ENCODE data around the gene MRPL44. TPM values are rescaled to one million over a fixed set of nuclear protein-coding genes. Genes with fewer than 3 reads are reported as not detected.
"Not testable (repeated sequence)": the region's sequence is repeated elsewhere in the genome, so short reads cannot be mapped to it uniquely, and the experiment has no call there.

The MRPL44 gene
- total RNA-seq, 2 donors from 2014 or later: 11.5 to 21.0 TPM

- H3K27me3 ChIP-seq: no peaks in the 10 kb centered on the region
- TF ChIP-seq CTCF (IDR thresholded peaks at IDR 0.05) (no peak), POLR2A (IDR thresholded peaks at IDR 0.05) (no peak)
- peaks cover 64% of the 10 kb centered on the region for H3K4me1 ChIP-seq
- ATAC-seq: peak; percentile 68
- no peaks in the 10 kb centered on the region for H3K36me3 ChIP-seq (replicated peaks in 1 of 2; ENCODE audit: insufficient read depth in 1 of 2, low read depth in 2 of 2)
- peak overlapping the region in 2 of 4 donors; percentile 31 to 43 for H3K27ac ChIP-seq
- intact Hi-C loops (cut with DNase I): no loop called here
- peak; percentile 26 to 74 (median 44) for DNase-seq
- H3K9me3 ChIP-seq: no peaks in the 10 kb centered on the region
- H3K4me3 ChIP-seq: no peak overlapping the region
These were observed 21.7 kb upstream of the MRPL44 start for GRCh38 chr2:223935459-223936125.

GRCh38 chr2:223936862-223937326 lies 20.4 kb upstream of the MRPL44 start:
- H3K4me1 ChIP-seq: peaks cover 68% of the 10 kb centered on the region
- WGBS, 2 donors: 77 to 83% methylated on average over 5 of the region's 5 CpGs
- intact Hi-C loops (cut with DNase I): no loop called here
- ATAC-seq: no peak
- no peak for DNase-seq
- TF ChIP-seq CTCF (IDR thresholded peaks at IDR 0.05) (no peak), POLR2A (IDR thresholded peaks at IDR 0.05) (no peak)
- H3K36me3 ChIP-seq (replicated peaks in 1 of 2; ENCODE audit: insufficient read depth in 1 of 2, low read depth in 2 of 2): no peaks in the 10 kb centered on the region
- no peak overlapping the region for H3K4me3 ChIP-seq
- no peaks in the 10 kb centered on the region for H3K27me3 ChIP-seq
- H3K27ac ChIP-seq: peak overlapping the region in 2 of 4 donors; percentile 31 to 43
- no peaks in the 10 kb centered on the region for H3K9me3 ChIP-seq

GRCh38 chr2:223937535-223937934 lies 19.7 kb upstream of the MRPL44 start:
- Histone ChIP-seq H3K27me3 (no peaks in the 10 kb centered on the region), H3K36me3 (replicated peaks in 1 of 2; ENCODE audit: insufficient read depth in 1 of 2, low read depth in 2 of 2) (no peaks in the 10 kb centered on the region), H3K4me3 (no peak overlapping the region), H3K9me3 (no peaks in the 10 kb centered on the region), H3K4me1 (peaks cover 70% of the 10 kb centered on the region), H3K27ac (no peak overlapping the region)
- no peak for ATAC-seq
- no peak for DNase-seq
- TF ChIP-seq POLR2A (IDR thresholded peaks at IDR 0.05) (no peak), CTCF (IDR thresholded peaks at IDR 0.05) (no peak)
- WGBS, 2 donors: 0 to 3% methylated on average over 1 of the region's 1 CpG
- intact Hi-C loops (cut with DNase I): no loop called here

GRCh38 chr2:223939438-223939837 lies 17.8 kb upstream of the MRPL44 start:
- intact Hi-C loops (cut with DNase I); H3K36me3 ChIP-seq (replicated peaks in 1 of 2; ENCODE audit: insufficient read depth in 1 of 2, low read depth in 2 of 2); H3K27ac ChIP-seq; H3K27me3 ChIP-seq; H3K4me3 ChIP-seq; DNase-seq; H3K9me3 ChIP-seq; ATAC-seq: not testable (repeated sequence)
- peaks cover 72% of the 10 kb centered on the region for H3K4me1 ChIP-seq
- WGBS, 2 donors: 29 to 45% methylated on average over 2 of the region's 2 CpGs

DNA sequence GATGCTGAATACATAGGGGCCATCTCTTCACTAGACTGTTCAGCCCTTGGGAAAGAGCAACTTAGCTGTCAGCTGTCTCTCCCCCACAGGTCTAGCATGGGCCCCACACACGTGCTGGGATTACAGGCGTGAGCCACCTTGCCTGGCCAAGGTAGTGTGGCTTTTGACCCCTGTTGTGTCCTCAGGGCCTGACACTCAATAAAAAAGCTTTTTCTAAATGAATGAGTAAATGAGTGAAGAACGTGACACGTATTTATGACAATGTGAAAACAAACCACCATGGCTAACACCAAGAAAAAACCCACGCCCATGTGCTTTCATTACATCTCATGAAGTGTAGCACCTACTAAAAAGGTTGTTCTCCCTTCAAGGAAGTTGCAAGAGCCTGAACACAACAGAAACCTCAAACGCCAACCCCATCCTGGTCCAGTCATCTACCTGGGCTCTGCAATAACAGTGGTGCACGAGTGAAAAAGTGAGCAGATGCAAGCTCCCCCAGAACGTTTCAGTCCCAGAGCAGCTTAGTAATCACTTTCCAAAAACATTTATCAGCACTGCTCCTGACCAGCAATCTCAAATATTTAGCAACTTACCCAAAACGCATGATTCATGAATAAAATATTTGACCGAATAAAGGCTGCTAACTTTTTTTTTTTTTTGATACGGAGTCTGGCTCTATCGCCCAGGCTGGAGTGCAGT lies 15.5 kb upstream of the MRPL44 start:
- no peak for ATAC-seq
- 48 to 53% methylated on average over 12 of the region's 12 CpGs for WGBS, 2 donors
- H3K4me3 ChIP-seq: no peak overlapping the region
- H3K27ac ChIP-seq: no peak overlapping the region
- H3K36me3 ChIP-seq (replicated peaks in 1 of 2; ENCODE audit: insufficient read depth in 1 of 2, low read depth in 2 of 2): no peaks in the 10 kb centered on the region
- no peaks in the 10 kb centered on the region for H3K9me3 ChIP-seq
- TF ChIP-seq CTCF (IDR thresholded peaks at IDR 0.05) (no peak), POLR2A (IDR thresholded peaks at IDR 0.05) (no peak)
- H3K27me3 ChIP-seq: no peaks in the 10 kb centered on the region
- DNase-seq: no peak
- H3K4me1 ChIP-seq: peaks cover 49% of the 10 kb centered on the region
- intact Hi-C loops (cut with DNase I): no loop called here
